ENCODE measurements around the gene MAP2K5.

Gene MAP2K5

DNA sequence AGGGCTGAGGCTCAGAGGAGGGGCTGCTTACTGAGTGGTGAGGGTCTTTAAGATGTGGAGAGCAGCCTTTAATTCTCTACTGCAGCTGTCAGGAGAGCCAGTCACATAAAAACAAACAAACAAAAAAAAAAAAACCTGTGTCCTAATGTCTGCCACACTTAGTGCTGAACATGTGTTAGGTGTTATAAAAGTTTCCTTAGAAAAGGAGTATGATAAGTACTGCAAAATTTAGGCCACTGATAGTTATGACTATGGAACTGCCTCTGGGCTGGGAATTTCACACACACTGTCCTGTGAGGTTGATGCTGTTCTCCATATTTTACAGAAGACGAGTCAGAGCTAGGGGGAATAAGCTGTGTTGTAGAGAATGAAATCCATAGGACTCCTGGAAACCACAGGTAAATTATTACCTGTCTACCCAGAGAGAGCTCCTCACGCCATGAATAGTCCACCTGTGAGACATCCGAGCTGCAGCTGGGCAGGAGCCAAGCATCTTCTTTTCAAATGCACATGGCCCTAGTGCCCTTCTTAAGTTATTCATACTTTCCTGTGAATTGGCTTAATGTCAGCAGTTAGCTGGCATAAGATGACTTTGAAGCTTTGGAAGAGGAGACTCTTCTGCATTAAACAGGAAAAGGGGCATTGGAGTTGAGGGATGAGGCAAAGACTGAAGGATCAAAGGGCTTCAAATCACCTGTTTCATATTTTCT lies 248.3 kb downstream of the MAP2K5 start:
- no peak for DNase-seq (ENCODE audit: low read depth)
- H3K4me3 ChIP-seq (ENCODE audit: control insufficient read depth, low read depth, low read length): no peak overlapping the region
- TF ChIP-seq, protein P1, sequence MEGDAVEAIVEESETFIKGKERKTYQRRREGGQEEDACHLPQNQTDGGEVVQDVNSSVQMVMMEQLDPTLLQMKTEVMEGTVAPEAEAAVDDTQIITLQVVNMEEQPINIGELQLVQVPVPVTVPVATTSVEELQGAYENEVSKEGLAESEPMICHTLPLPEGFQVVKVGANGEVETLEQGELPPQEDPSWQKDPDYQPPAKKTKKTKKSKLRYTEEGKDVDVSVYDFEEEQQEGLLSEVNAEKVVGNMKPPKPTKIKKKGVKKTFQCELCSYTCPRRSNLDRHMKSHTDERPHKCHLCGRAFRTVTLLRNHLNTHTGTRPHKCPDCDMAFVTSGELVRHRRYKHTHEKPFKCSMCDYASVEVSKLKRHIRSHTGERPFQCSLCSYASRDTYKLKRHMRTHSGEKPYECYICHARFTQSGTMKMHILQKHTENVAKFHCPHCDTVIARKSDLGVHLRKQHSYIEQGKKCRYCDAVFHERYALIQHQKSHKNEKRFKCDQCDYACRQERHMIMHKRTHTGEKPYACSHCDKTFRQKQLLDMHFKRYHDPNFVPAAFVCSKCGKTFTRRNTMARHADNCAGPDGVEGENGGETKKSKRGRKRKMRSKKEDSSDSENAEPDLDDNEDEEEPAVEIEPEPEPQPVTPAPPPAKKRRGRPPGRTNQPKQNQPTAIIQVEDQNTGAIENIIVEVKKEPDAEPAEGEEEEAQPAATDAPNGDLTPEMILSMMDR (conservative IDR thresholded peaks at IDR 0.05; ENCODE audit: control insufficient read depth, insufficient read depth, low read depth, low read length): no peak

DNA sequence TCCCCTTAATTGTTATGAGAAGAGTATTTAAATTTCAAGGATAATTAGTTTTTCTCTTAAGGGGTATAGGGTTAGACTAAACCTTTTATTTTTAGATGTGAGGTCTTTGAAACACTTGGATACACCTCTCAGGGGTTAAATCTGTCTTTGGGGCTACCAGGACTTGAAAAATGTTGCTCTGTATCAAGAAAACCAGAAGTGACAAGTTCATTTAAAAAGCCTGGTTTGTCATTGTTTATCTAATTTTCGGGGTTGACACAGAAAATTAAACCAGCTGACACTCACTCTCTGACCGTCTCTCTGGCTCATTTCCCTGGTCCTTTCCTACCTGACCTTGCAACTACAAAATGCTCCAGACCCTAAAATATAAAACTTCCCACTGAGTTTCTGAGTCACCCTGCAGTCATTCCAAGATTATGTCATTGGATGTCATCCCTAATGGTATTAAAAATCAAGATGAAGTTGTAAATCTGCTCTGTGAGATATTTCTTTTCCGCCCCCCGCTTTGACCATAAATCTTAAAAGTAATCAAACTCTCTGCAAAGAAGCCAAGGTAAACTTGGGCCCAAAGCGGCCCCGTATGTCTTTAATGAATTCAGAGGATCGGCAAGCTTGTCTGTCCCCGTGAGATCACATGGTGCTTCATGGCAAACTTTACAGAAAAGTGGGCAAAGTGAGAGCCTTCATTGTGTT lies 249.9 kb downstream of the MAP2K5 start:
- no peak overlapping the region for H3K4me3 ChIP-seq (ENCODE audit: control insufficient read depth, low read depth, low read length)
- TF ChIP-seq, protein P1 (conservative IDR thresholded peaks at IDR 0.05; ENCODE audit: control insufficient read depth, insufficient read depth, low read depth, low read length): no peak
- DNase-seq (ENCODE audit: low read depth): peak; percentile 17

DNA sequence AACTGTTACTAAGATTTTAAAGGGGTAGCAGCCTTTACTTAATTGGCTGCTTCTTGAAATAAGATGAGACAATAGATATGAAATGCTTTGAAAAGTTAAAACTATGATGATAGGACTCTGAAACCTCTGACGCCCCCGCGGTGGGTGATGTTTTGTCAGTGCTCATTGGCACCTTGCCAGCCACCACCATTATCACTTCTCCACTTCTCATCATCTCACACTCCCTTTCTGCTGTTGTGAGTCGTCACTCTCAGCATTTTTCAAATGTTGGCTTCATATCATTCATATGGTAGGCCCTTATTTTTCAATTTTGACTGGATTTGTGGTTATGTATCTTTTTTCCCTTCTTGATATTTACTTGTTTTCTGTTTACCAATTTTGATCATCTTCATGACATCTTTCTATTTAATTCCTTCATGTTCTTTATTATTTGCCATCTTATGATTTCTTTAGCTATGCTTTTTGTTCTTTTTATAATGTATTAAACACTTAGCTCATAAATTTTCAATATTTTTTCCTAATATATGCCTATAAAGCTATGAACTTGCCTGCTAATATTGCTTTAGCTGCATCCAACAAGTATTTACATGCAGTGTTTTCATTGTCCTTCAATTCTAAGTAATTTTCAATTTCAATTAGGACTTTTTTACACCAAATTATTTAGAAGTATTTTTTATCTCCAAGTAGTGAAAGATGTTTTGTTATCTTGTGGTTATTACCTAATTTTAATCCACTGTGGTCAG lies 252.5 kb downstream of the MAP2K5 start:
- no peak for DNase-seq (ENCODE audit: low read depth)
- TF ChIP-seq, protein P1 (conservative IDR thresholded peaks at IDR 0.05; ENCODE audit: control insufficient read depth, insufficient read depth, low read depth, low read length): no peak
- no peak overlapping the region for H3K4me3 ChIP-seq (ENCODE audit: control insufficient read depth, low read depth, low read length)

DNA sequence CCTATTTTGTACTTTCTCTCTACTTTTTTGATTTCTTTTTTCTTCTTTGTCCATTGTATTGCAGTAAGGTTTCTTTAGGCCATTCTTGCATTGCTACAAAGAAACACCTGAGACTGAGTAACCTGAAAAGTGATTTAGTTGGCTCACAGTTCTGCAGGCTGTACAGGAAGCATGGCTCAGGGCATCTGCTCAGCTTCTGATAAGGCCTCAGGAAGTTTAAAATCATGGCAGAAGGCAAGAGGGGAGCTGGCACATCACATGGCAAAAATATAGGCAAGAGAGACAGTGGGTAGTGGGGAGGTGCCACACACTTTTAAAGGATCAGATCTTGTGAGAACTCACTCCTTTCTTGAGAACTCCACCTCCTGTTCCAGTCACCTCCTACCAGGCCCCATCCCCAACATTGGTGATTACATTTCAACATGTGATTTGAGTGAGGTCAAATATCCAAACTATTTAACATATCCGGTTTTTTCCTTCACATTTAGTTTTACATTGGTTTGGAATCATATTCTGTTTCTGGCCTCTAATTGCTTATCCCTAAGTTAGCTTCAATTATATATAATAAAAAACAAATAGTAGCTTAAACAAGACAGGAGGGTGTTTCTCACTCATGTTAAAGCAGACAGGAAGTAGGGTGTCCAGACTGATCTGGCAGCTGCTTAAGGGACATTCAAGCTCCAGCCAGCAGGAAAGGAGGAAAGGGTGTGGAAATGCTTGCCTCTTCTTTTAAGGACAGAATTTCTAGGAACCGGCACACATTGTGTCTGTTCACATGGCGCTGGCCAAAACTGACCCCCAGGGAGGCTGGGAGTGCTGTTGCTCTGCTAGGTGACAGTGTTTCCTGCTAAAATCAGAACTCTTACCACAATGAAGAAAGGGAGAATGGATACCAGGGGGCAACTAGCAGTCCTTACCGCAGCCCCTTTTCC lies 254.0 kb downstream of the MAP2K5 start:
- TF ChIP-seq, protein P1 (conservative IDR thresholded peaks at IDR 0.05; ENCODE audit: control insufficient read depth, insufficient read depth, low read depth, low read length): no peak
- DNase-seq (ENCODE audit: low read depth): no peak
- H3K4me3 ChIP-seq (ENCODE audit: control insufficient read depth, low read depth, low read length): no peak overlapping the region

DNA sequence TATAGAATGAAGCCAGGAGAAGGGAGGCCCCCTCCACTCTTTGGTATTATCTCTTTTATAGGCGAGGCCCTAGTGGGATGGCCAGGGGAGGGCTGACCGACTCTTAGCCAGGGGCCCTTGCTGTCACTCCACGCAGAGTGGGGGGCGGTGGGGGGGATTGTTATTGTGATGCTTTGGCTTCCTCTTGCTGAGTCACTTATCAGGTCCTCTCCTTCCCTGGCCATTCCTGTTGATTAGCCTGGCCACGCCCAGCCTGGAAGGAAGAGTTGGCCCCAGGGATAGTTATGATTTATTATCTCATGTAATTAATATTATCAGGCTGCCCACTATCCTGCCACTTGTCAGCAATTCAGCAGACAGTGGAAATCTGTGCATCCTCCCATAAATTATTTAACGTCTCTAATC lies 257.3 kb downstream of the MAP2K5 start:
- no peak overlapping the region for H3K4me3 ChIP-seq (ENCODE audit: control insufficient read depth, low read depth, low read length)
- TF ChIP-seq, protein P1 (conservative IDR thresholded peaks at IDR 0.05; ENCODE audit: control insufficient read depth, insufficient read depth, low read depth, low read length): no peak
- no peak for DNase-seq (ENCODE audit: low read depth)

DNA sequence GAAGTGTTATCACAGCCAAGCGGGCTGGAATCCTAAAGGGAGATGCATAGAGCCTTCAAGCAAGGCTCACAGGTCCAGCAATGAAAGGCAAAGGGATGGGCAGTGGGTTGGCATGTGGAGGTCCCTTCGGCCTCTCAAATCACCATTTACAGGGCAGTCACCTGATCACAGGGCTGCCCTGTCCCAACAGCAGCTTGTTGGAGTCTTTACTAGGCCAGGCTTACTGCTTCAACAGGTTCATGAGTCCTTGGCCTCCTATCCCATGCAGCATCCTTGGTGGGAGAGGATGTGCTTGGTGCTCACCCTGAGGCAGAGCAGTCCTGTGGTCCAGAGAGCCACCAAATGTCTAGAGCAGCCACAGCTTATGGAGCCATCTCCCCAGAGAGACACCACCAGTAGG lies 258.6 kb downstream of the MAP2K5 start:
- DNase-seq (ENCODE audit: low read depth): no peak
- TF ChIP-seq, protein P1 (conservative IDR thresholded peaks at IDR 0.05; ENCODE audit: control insufficient read depth, insufficient read depth, low read depth, low read length): no peak
- no peak overlapping the region for H3K4me3 ChIP-seq (ENCODE audit: control insufficient read depth, low read depth, low read length)

Measured in fibroblast of mammary gland (primary cell).